ENCODE measurements around the gene MGME1.
"Not testable (repeated sequence)": the region's sequence is repeated elsewhere in the genome, so short reads cannot be mapped to it uniquely, and the experiment has no call there.

MGME1 gene

DNA sequence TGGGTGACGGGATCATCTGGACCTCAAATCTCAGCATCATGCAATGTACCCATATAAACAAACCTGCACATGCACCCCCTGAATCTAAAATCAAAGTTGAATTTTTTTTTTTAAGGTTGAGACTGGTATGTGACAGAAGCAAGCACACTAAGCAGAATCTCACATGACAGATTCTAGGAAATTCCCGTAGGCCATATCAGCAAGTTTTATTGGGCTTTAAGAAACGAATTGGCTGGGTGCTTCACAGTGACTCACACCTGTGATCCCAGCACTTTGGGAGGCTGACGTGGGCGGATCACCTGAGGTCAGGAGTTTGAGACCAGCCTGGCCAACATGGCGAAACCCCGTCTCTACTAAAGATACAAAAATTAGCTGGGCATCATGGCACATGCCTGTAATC lies 58.2 kb downstream of the MGME1 start:
- not testable (repeated sequence) for DNase-seq

DNA sequence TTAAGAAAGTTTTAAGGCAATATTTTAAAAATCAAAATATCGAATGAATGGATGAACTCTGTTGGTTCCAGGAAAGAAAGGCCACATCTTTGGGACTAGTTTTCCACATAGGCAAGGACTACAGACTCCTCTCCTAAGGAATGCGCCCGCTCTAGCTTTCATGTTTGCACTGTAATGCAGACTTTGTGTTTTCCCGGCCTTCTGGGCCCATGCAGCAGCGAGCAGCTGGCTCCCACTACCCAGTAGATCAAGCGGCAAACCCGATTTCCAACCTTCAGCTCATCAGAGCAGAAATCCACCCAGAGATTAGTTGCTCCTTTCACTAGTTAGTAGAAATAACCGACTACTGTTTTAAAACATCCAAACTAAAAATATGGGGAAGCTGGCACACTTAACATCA lies 61.2 kb downstream of the MGME1 start:
- DNase-seq, result no peak

DNA sequence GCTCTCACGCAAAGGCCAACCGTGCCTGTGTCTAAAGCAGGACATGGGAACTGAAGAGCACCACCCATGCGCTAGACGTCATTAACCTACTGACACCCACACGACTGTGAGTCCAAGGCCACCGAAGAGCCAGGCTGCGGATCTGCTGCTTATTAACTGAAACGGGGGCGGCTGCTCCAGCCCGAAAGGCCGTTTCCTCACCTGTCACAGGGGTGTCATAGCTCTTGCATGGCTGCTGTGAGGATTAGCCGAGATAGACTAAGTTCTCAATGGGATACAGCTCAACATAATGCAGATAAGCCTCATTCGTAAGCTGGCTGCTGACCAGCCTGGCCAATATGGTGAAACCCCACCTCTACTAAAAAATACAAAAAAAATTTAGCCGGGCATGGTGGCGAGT lies 62.2 kb downstream of the MGME1 start:
- no peak for DNase-seq

DNA sequence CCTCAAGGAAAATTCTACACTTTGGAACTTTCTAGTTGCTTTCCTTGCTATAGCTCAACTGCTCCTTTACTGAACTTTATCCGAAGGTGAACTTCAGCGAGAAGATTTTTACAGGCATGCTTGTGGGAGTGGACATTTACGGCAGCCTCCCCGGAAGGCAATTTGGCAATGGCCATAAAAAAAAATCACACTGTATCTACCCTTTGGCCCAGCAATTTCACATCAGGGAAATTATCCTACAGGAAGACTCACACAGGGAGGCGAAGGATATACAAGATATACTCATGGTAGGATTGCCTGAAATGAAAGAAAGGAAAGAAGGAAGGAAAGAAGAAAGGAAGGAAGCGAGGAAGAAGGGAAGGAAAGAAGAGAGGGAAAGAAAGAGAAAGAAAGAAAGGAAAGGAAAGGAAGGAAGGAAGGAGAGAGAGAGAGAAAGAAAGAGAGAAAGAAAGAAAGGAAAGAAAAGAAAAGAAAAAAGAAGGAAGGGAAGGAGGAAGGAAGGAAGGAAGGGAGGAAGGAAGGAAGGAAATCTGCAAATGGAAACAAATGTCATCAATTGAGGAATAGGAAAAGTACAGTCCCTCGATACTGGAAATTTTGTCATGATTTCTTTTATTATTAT lies 63.2 kb downstream of the MGME1 start:
- DNase-seq, result no peak

- DNase-seq, result no peak
Observed at GRCh38 chr20:18032977-18033892, 64.4 kb downstream of the MGME1 start.

DNA sequence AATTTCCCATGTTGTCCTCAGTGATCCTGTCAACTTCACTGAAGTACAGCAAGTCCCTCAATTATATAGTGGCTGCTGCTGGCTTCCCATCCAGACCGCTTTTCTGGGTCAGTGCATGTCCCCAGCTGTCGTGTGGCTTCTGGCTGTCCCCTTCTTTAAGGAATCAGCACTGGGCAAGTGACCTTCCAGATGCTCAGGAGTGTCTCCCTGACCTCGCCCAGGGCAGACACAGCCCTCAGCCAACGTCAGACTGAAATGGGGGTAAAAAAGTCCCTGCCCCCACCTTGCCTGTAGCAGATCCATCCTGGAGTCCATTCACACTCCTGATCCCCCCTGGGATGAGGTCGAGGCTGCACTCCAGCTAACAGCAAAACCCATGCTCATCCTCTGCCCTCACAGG lies 65.2 kb downstream of the MGME1 start:
- no peak for DNase-seq

DNA sequence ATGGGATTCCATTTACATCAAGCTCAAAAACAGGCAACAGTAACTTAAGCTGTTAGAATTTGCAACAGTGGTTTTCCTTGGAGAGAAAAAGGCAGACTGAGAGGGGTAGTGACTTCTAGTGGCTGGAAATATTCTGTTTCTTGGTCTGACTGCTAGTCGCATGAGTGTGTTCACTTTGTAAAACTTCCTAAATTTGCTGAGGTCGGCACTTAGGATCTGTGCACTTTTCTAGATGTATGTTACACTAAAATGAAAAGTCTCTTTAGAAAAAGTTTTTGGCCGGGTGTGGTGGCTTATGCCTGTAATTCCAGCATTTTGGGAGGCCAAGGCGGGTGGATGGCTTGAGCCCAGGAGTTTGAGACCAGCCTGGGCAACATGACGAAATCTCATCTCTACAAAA lies 70.2 kb downstream of the MGME1 start:
- no peak for DNase-seq

All from CD4-positive, alpha-beta T cell treated with Interleukin-12 subunit alpha and Interleukin-12 subunit beta, for 1 hour (primary cell).